SU-DHL-6 (cell line): ENCODE measurements around the gene FAM185A.

Experiments
- EZH2phosphoT487 ChIP-seq: fragments of 200-600 bp; sonication (generic), shearing (Covaris generic); conservative IDR thresholded peaks from 2 replicates; pipeline ENCODE4 v1.6.1; 2018; ENCODE audit warnings: mild to moderate bottlenecking, antibody characterized with exemption, low read length, moderate library complexity, mixed read lengths
- TF ChIP-seq, protein P1 (sequence below): fragments of 200-600 bp; sonication (generic); IDR thresholded peaks from one replicate; pipeline ENCODE4 v1.5.1; 2017; ENCODE audit warnings: antibody characterized with exemption, mild to moderate bottlenecking, low read length, moderate library complexity; ENCODE audit not compliant: insufficient read depth, poor library complexity, severe bottlenecking

GRCh38 chr7:102814025-102814471, 65.2 kb downstream of the FAM185A start:
- TF ChIP-seq, protein P1, sequence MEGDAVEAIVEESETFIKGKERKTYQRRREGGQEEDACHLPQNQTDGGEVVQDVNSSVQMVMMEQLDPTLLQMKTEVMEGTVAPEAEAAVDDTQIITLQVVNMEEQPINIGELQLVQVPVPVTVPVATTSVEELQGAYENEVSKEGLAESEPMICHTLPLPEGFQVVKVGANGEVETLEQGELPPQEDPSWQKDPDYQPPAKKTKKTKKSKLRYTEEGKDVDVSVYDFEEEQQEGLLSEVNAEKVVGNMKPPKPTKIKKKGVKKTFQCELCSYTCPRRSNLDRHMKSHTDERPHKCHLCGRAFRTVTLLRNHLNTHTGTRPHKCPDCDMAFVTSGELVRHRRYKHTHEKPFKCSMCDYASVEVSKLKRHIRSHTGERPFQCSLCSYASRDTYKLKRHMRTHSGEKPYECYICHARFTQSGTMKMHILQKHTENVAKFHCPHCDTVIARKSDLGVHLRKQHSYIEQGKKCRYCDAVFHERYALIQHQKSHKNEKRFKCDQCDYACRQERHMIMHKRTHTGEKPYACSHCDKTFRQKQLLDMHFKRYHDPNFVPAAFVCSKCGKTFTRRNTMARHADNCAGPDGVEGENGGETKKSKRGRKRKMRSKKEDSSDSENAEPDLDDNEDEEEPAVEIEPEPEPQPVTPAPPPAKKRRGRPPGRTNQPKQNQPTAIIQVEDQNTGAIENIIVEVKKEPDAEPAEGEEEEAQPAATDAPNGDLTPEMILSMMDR, result no peak
- no peak for TF ChIP-seq EZH2phosphoT487
